Endothelial cell (in vitro differentiated cells): ENCODE data around the gene ZNF618. TPM values are rescaled to one million over a fixed set of nuclear protein-coding genes. Genes with fewer than 3 reads are reported as not detected.

Experiments
- DNase-seq: peaks from one replicate; pipeline ENCODE4 v3.0.0; 2021; ENCODE audit warnings: low spot score
- H3K27ac Mint-ChIP-seq: one replicate; pipeline ENCODE4 v1.8.0; 2021; ENCODE audit warnings: mixed read lengths, inconsistent platforms; ENCODE audit not compliant: unreplicated experiment
- H3K27me3 Mint-ChIP-seq: one replicate; pipeline ENCODE4 v1.8.0; 2021; ENCODE audit warnings: mild to moderate bottlenecking, moderate library complexity, mixed read lengths, inconsistent platforms; ENCODE audit not compliant: unreplicated experiment
- H3K36me3 Mint-ChIP-seq: one replicate; pipeline ENCODE4 v1.8.0; 2021; ENCODE audit warnings: mild to moderate bottlenecking, low read depth, mixed read lengths, inconsistent platforms; ENCODE audit not compliant: unreplicated experiment
- H3K4me1 Mint-ChIP-seq: one replicate; pipeline ENCODE4 v1.8.0; 2021; ENCODE audit warnings: mild to moderate bottlenecking, mixed read lengths, inconsistent platforms; ENCODE audit not compliant: unreplicated experiment
- H3K4me3 Mint-ChIP-seq: one replicate; pipeline ENCODE4 v1.8.0; 2021; ENCODE audit warnings: mild to moderate bottlenecking, mixed read lengths, inconsistent platforms; ENCODE audit not compliant: unreplicated experiment
- H3K9me3 Mint-ChIP-seq: one replicate; pipeline ENCODE4 v1.8.0; 2021; ENCODE audit warnings: mixed read lengths, inconsistent platforms; ENCODE audit not compliant: unreplicated experiment
- CTCF ChIP-seq: fragments of 200-600 bp; sonication (generic); IDR thresholded peaks from one replicate; pipeline ENCODE4 v1.5.0; 2021; ENCODE audit warnings: antibody characterized with exemption; ENCODE audit not compliant: unreplicated experiment
- total RNA-seq: library from RNA; stranded (reverse); fragmentation: NEBNext Ultra II Directional; extraction: Animal tissue kit (Norgen Biotek cat#: 25700); gene quantifications from one replicate; pipeline ENCODE4 v1.2.1, GENCODE V29; 2021; ENCODE audit not compliant: unreplicated experiment

Gene ZNF618
- total RNA-seq, 1 donor from 2014 or later = 35.0 TPM

- Mint-ChIP-seq H3K27me3 (peaks cover 9% of the 10 kb centered on the region), H3K36me3 (no peaks in the 10 kb centered on the region), H3K9me3 (no peaks in the 10 kb centered on the region), H3K4me3 (no peak overlapping the region), H3K4me1 (no peaks in the 10 kb centered on the region), H3K27ac (no peak overlapping the region)
- DNase-seq = no peak
- no peak for TF ChIP-seq CTCF
Observed at GRCh38 chr9:114076237-114077161, 200.4 kb downstream of the ZNF618 start.

- H3K4me1 Mint-ChIP-seq = no peaks in the 10 kb centered on the region
- no peak overlapping the region for H3K27ac Mint-ChIP-seq
Observed at GRCh38 chr9:114077162-114077837, 201.2 kb downstream of the ZNF618 start.

GRCh38 chr9:114078021-114078780 lies 202.1 kb downstream of the ZNF618 start, which contains the start of gene AMBP:
Gene AMBP (minus strand): TSS chr9:114078300. CDS start chr9:114078209, 91 bp downstream.
- Mint-ChIP-seq H3K36me3 (no peaks in the 10 kb centered on the region), H3K4me1 (no peaks in the 10 kb centered on the region), H3K9me3 (no peaks in the 10 kb centered on the region), H3K4me3 (no peak within 1 kb of the TSS), H3K27ac (no peak within 1 kb of the TSS), H3K27me3 (peaks cover 10% of the 10 kb centered on the region)
- no peak for TF ChIP-seq CTCF
- DNase-seq = no peak

More at GRCh38 chr9:114077162-114077837, 201.2 kb downstream of the ZNF618 start:
- H3K4me3 Mint-ChIP-seq = no peak overlapping the region
- peaks cover 10% of the 10 kb centered on the region for H3K27me3 Mint-ChIP-seq
- no peak for DNase-seq
- H3K36me3 Mint-ChIP-seq = no peaks in the 10 kb centered on the region
- TF ChIP-seq CTCF = no peak
- no peaks in the 10 kb centered on the region for H3K9me3 Mint-ChIP-seq

GRCh38 chr9:114078781-114079156 lies 202.7 kb downstream of the ZNF618 start:
- H3K27me3 Mint-ChIP-seq = peaks cover 10% of the 10 kb centered on the region
- no peak for DNase-seq
- H3K4me3 Mint-ChIP-seq = no peak overlapping the region
- H3K27ac Mint-ChIP-seq = no peak overlapping the region
- H3K36me3 Mint-ChIP-seq = no peaks in the 10 kb centered on the region
- H3K4me1 Mint-ChIP-seq = no peaks in the 10 kb centered on the region
- no peak for TF ChIP-seq CTCF
- no peaks in the 10 kb centered on the region for H3K9me3 Mint-ChIP-seq
